ENCODE data around the gene SNN. TPM values are rescaled to one million over a fixed set of nuclear protein-coding genes. Genes with fewer than 3 reads are reported as not detected.

Gene SNN
- total and polyA plus RNA-seq, 2 of the 8 experiments (the other 6 are each of a cell fraction or from before 2014, with no cell fraction given) = 37.4 to 66.9 TPM

GRCh38 chr16:11676799-11677198 lies 8.5 kb downstream of the SNN start (continued):
- TF ChIP-seq, protein P1, sequence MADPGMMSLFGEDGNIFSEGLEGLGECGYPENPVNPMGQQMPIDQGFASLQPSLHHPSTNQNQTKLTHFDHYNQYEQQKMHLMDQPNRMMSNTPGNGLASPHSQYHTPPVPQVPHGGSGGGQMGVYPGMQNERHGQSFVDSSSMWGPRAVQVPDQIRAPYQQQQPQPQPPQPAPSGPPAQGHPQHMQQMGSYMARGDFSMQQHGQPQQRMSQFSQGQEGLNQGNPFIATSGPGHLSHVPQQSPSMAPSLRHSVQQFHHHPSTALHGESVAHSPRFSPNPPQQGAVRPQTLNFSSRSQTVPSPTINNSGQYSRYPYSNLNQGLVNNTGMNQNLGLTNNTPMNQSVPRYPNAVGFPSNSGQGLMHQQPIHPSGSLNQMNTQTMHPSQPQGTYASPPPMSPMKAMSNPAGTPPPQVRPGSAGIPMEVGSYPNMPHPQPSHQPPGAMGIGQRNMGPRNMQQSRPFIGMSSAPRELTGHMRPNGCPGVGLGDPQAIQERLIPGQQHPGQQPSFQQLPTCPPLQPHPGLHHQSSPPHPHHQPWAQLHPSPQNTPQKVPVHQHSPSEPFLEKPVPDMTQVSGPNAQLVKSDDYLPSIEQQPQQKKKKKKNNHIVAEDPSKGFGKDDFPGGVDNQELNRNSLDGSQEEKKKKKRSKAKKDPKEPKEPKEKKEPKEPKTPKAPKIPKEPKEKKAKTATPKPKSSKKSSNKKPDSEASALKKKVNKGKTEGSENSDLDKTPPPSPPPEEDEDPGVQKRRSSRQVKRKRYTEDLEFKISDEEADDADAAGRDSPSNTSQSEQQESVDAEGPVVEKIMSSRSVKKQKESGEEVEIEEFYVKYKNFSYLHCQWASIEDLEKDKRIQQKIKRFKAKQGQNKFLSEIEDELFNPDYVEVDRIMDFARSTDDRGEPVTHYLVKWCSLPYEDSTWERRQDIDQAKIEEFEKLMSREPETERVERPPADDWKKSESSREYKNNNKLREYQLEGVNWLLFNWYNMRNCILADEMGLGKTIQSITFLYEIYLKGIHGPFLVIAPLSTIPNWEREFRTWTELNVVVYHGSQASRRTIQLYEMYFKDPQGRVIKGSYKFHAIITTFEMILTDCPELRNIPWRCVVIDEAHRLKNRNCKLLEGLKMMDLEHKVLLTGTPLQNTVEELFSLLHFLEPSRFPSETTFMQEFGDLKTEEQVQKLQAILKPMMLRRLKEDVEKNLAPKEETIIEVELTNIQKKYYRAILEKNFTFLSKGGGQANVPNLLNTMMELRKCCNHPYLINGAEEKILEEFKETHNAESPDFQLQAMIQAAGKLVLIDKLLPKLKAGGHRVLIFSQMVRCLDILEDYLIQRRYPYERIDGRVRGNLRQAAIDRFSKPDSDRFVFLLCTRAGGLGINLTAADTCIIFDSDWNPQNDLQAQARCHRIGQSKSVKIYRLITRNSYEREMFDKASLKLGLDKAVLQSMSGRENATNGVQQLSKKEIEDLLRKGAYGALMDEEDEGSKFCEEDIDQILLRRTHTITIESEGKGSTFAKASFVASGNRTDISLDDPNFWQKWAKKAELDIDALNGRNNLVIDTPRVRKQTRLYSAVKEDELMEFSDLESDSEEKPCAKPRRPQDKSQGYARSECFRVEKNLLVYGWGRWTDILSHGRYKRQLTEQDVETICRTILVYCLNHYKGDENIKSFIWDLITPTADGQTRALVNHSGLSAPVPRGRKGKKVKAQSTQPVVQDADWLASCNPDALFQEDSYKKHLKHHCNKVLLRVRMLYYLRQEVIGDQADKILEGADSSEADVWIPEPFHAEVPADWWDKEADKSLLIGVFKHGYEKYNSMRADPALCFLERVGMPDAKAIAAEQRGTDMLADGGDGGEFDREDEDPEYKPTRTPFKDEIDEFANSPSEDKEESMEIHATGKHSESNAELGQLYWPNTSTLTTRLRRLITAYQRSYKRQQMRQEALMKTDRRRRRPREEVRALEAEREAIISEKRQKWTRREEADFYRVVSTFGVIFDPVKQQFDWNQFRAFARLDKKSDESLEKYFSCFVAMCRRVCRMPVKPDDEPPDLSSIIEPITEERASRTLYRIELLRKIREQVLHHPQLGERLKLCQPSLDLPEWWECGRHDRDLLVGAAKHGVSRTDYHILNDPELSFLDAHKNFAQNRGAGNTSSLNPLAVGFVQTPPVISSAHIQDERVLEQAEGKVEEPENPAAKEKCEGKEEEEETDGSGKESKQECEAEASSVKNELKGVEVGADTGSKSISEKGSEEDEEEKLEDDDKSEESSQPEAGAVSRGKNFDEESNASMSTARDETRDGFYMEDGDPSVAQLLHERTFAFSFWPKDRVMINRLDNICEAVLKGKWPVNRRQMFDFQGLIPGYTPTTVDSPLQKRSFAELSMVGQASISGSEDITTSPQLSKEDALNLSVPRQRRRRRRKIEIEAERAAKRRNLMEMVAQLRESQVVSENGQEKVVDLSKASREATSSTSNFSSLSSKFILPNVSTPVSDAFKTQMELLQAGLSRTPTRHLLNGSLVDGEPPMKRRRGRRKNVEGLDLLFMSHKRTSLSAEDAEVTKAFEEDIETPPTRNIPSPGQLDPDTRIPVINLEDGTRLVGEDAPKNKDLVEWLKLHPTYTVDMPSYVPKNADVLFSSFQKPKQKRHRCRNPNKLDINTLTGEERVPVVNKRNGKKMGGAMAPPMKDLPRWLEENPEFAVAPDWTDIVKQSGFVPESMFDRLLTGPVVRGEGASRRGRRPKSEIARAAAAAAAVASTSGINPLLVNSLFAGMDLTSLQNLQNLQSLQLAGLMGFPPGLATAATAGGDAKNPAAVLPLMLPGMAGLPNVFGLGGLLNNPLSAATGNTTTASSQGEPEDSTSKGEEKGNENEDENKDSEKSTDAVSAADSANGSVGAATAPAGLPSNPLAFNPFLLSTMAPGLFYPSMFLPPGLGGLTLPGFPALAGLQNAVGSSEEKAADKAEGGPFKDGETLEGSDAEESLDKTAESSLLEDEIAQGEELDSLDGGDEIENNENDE (IDR thresholded peaks at IDR 0.05; ENCODE audit: insufficient replicate concordance, low read length) = no peak
- TF ChIP-seq CBX5 (IDR thresholded peaks at IDR 0.05; ENCODE audit: low read depth, low read length) (no peak), RXRA (IDR thresholded peaks at IDR 0.05; ENCODE audit: insufficient read depth, low read depth, low read length) (no peak), SP2 (IDR thresholded peaks at IDR 0.05; ENCODE audit: low read length) (no peak), BCL11A (IDR thresholded peaks at IDR 0.05; ENCODE audit: low read depth in 2 of 2, low read length in 2 of 2) (no peak), POLR2A (IDR thresholded peaks at IDR 0.05; ENCODE audit: control extremely low read depth in 1 of 2, low read depth in 2 of 2, low read length in 2 of 2) (no peak), CBX8 (IDR thresholded peaks at IDR 0.05; ENCODE audit: borderline replicate concordance, low read depth, low read length) (no peak), POLR2AphosphoS5 (IDR thresholded peaks at IDR 0.05; ENCODE audit: low read depth, low read length) (no peak)
- TF ChIP-seq, protein P2, sequence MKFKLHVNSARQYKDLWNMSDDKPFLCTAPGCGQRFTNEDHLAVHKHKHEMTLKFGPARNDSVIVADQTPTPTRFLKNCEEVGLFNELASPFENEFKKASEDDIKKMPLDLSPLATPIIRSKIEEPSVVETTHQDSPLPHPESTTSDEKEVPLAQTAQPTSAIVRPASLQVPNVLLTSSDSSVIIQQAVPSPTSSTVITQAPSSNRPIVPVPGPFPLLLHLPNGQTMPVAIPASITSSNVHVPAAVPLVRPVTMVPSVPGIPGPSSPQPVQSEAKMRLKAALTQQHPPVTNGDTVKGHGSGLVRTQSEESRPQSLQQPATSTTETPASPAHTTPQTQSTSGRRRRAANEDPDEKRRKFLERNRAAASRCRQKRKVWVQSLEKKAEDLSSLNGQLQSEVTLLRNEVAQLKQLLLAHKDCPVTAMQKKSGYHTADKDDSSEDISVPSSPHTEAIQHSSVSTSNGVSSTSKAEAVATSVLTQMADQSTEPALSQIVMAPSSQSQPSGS (IDR thresholded peaks at IDR 0.05; ENCODE audit: low read length) = no peak
